Dendritic cell treated with granulocyte-macrophage colony-stimulating factor and Interleukin-4, amounts not matched to agents 40 ng/mL and 50 ng/mL, for 4 days (primary cell): Measurements from ENCODE around the gene OR10G2.
"Not testable (repeated sequence)": the region's sequence is repeated elsewhere in the genome, so short reads cannot be mapped to it uniquely, and the experiment has no call there.

ENCODE experiments used
- H3K27ac Mint-ChIP-seq: one replicate; pipeline ENCODE4 v1.8.0; 2022; ENCODE audit warnings: mild to moderate bottlenecking, mixed read lengths
- H3K27me3 Mint-ChIP-seq: one replicate; pipeline ENCODE4 v1.8.0; 2022; ENCODE audit warnings: mild to moderate bottlenecking, mixed read lengths
- H3K36me3 Mint-ChIP-seq: one replicate; pipeline ENCODE4 v1.8.0; 2022; ENCODE audit warnings: low read depth, mixed read lengths
- H3K4me1 Mint-ChIP-seq: one replicate; pipeline ENCODE4 v1.8.0; 2022; ENCODE audit warnings: low read depth, mixed read lengths
- H3K4me3 Mint-ChIP-seq: one replicate; pipeline ENCODE4 v1.8.0; 2022; ENCODE audit warnings: mild to moderate bottlenecking, moderate library complexity, mixed read lengths
- H3K9me3 Mint-ChIP-seq: one replicate; pipeline ENCODE4 v1.8.0; 2022; ENCODE audit warnings: mixed read lengths
- intact Hi-C: fragments of 100-400 bp; cut with micrococcal nuclease; formaldehyde crosslinking; loops from one replicate; pipeline ENCODE4 v1.15.0; 2022

OR10G2 gene

GRCh38 chr14:21631084-21631483 is 3.7 kb downstream of the OR10G2 start:
- no peak overlapping the region for H3K27ac Mint-ChIP-seq
- H3K9me3 Mint-ChIP-seq: no peaks in the 10 kb centered on the region
- H3K4me1 Mint-ChIP-seq: no peaks in the 10 kb centered on the region
- H3K4me3 Mint-ChIP-seq: no peak overlapping the region
- H3K36me3 Mint-ChIP-seq: no peaks in the 10 kb centered on the region
- H3K27me3 Mint-ChIP-seq: no peaks in the 10 kb centered on the region
- intact Hi-C loops: no loop called here

GRCh38 chr14:21630503-21630902 is 4.2 kb downstream of the OR10G2 start:
- H3K27me3 Mint-ChIP-seq, H3K36me3 Mint-ChIP-seq, H3K4me1 Mint-ChIP-seq, H3K9me3 Mint-ChIP-seq, H3K27ac Mint-ChIP-seq, intact Hi-C loops, H3K4me3 Mint-ChIP-seq: not testable (repeated sequence)

GRCh38 chr14:21626491-21627230 is 8.1 kb downstream of the OR10G2 start:
- intact Hi-C loops: no loop called here
- Mint-ChIP-seq H3K27me3 (peaks cover 3% of the 10 kb centered on the region), H3K9me3 (no peaks in the 10 kb centered on the region), H3K4me1 (no peaks in the 10 kb centered on the region), H3K27ac (no peak overlapping the region), H3K4me3 (no peak overlapping the region), H3K36me3 (no peaks in the 10 kb centered on the region)

DNA sequence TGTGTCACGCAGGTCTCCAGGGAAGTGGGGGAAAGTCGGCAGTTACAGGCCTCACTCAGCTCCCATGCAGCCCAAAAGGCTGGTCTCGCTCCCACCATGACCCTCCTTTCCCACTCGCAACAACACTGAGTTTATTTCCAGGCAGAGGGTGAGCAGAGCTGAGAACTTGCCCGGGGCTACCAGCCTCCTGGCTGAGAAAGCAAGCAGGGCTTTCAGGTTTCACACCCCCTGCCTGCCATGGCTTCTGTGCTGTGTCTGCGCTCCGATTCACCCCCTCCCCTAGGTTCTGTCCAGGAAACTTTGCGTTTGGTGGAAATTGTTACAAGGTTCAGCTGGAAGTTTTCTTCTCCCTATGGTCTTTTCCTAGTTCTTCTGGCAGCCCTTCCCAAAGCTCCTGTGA is 17.1 kb downstream of the OR10G2 start:
- Mint-ChIP-seq H3K9me3 (no peaks in the 10 kb centered on the region), H3K4me1 (no peaks in the 10 kb centered on the region), H3K36me3 (no peaks in the 10 kb centered on the region), H3K4me3 (no peak overlapping the region), H3K27me3 (peaks cover 1% of the 10 kb centered on the region), H3K27ac (no peak overlapping the region)
- intact Hi-C loops: no loop called here

- Mint-ChIP-seq H3K4me3 (no peak overlapping the region), H3K27ac (no peak overlapping the region), H3K36me3 (no peaks in the 10 kb centered on the region), H3K9me3 (no peaks in the 10 kb centered on the region), H3K27me3 (no peaks in the 10 kb centered on the region), H3K4me1 (no peaks in the 10 kb centered on the region)
- intact Hi-C loops: no loop called here
Observed at GRCh38 chr14:21614240-21614639, 20.5 kb downstream of the OR10G2 start.

DNA sequence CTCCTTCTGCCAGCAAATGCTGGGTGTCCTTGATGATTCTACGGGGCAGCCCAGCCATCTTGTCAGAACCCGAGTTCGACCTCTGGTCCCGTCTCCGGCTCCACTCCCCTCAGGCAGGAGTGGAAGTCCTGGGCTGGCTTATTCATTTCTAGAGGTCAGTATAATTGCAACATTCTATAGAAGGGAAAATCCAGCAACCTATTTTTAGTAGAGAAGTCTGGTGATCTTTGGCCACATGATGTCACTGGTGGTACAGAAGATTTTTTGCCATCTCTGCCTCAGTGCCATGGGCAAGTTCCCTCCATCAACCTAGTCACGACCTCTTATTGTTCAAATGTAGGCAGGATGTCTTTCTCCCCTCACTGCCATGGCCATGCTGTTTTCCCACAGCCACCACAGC is 22.4 kb downstream of the OR10G2 start:
- Mint-ChIP-seq H3K27me3 (peaks cover 6% of the 10 kb centered on the region), H3K4me1 (no peaks in the 10 kb centered on the region), H3K27ac (no peak overlapping the region), H3K36me3 (no peaks in the 10 kb centered on the region), H3K4me3 (no peak overlapping the region), H3K9me3 (no peaks in the 10 kb centered on the region)
- intact Hi-C loops: no loop called here

GRCh38 chr14:21602181-21602580 is 32.6 kb downstream of the OR10G2 start:
- H3K4me3 Mint-ChIP-seq, H3K4me1 Mint-ChIP-seq, H3K9me3 Mint-ChIP-seq, H3K27ac Mint-ChIP-seq, H3K36me3 Mint-ChIP-seq, H3K27me3 Mint-ChIP-seq, intact Hi-C loops: not testable (repeated sequence)

DNA sequence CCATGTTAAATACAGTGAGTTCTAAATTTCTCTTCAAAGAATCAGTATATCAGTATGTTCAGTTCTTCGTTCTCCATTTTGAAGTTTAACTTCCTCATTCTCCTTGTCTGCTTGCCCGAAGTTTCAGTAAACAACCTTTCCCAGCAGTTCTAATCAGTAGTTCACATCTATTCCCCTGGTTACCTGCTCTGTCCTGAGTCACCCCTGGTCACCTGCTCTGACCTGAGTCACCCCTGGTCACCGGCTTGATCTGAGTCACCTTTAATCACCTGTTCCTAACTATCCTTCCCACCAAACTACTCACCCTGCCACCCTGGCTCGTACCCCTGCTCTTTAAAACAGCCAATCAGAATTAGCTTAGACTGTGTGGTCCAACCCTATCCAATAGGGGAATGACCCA is 45.4 kb downstream of the OR10G2 start:
- intact Hi-C loops: no loop called here
- no peak overlapping the region for H3K27ac Mint-ChIP-seq
- peaks cover 5% of the 10 kb centered on the region for H3K27me3 Mint-ChIP-seq

More for the DNA sequence above, 45.4 kb downstream of the OR10G2 start:
- Mint-ChIP-seq H3K4me1 (no peaks in the 10 kb centered on the region), H3K4me3 (no peak overlapping the region), H3K9me3 (peaks cover 32% of the 10 kb centered on the region), H3K36me3 (no peaks in the 10 kb centered on the region)
